GM19455 (cell line): Measurements from ENCODE around the gene ATP1B1.
"Not testable (repeated sequence)": the region's sequence is repeated elsewhere in the genome, so short reads cannot be mapped to it uniquely, and the experiment has no call there.

Experiments
- ATAC-seq: cut with Tn5 transposase; IDR thresholded peaks from one replicate; pipeline ENCODE4 v1.9.1; 2021; ENCODE audit not compliant: unreplicated experiment

The ATP1B1 gene

DNA sequence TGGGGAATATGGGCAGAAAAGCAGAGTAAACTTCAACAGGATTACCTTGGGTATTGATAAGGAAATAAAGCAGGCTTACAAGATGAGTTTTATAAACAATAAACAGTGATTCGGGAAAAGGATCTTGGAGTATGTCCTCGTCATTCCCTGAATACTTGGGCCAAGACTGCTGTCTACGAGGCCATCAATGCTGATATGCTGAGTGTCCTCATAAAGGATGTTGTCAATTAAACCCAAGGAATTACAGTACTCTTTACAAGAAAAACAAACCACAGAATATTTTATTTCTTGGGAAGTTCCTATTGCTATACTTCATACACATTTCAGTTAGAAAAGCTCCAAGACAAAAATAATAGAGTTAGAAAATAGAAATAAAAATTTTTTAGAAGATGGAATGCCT is 34.9 kb downstream of the ATP1B1 start:
- ATAC-seq = no peak

DNA sequence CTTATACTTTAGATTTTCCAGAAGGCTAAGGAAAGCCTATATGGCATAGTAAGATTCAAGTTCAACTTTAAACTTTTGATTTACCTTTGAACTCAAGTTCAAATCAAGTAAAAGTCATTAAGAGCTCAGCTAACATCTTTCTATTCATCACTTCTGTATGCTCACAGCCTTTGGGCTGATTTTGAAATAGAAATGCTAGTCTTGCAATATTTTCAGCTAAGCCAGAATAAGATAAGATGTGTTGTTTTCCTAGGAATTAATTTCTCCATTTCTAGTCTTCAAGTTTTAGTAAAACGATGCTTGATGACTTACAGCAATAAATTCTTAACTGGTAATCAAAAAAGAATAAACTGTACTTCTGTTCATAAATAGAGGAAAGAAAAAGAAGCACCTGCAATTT is 35.6 kb downstream of the ATP1B1 start:
- ATAC-seq = no peak

DNA sequence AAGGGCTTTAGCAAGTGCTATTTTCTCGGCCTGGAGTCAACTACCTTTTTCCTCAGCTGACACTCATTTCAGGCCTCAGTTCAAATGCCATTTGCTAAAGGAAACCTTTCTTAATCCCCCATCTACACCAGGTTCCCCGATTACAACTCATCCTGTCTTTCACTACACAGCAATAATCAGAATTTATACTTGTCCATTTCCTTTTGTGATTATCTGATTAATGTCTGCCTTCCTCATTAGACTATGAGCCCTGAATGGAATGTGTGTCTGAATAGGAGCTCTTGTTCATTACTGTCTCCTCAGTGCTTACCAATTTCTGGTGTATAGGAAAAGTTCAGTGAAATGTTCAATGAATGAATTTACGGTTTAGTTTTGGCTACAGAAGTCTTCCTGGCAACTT is 36.9 kb downstream of the ATP1B1 start:
- ATAC-seq = no peak

DNA sequence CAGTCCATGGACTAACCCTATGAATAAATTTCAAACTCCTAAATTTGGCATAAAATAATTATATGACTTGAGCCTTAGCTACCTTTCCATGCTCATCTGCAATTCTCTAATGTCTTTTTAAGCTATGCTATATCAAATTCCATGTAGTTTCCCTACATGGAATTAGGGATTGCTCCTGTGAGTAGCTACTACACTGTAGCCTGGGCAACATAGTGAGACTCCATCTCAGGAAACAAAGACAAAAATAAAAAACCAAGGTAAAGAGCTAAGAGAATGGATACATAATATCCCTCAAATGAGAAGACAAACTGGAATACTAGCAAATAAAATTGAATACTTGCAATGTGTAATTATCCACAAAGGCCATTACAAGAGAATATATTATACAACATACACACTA is 37.5 kb downstream of the ATP1B1 start:
- ATAC-seq = no peak

DNA sequence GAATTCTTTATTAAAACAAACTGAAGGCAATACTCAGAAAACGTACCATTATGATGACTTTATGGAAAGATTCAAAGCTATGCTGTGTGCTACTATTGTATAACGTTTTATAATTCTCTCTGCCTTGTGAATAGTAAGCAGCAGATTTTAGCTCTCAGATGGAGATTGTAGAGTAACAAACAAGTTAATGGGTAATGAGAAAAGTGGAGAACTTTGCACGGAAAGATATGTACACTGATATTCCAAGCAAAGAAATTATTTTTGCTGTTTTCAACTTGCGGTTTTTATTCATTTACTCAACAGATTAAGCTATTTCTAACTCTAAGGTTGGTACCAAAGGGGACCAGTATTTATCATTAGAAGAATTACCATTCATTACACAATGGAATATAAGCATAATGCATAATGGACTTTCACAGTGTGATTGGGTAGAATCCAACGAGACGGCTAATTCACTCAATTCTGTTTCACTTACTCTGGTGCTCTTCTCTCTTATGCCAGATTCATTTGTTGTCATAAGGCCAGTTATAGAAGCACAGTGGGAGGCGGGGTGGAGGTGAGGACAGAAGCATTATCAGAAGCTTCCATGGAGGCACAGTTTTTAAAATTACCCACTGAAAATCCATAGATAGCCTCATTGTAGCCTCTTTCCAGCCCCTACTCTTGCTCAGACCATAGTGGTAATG is 38.6 kb downstream of the ATP1B1 start:
- ATAC-seq = no peak

DNA sequence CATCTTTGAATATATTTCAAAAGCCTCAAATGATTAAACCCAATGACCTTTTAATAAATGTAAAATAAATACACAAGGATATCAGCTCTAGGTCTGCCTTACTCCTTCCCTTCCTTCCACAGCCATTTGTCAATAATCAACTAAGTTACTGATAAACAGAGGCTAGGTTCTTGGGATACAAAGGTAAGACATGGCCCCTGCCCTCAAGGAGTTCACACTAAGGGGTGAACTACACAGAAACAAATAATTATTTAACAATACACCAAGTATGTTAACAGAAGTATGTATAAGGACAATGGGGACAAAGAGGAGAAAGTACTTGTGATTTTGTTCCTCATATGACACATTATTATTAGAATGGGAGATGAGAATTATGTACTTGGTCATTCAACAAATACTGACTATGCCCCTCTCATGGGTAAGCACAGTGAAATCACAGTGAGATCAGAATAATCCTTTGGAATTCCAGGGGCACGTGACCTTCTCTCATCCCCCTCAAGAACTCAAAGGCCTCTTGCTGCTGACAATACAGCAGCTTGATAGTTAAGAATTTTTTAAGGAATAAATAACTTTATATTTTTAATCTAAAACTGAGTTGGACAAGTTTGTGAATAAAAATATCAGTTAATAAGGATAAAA is 40.2 kb downstream of the ATP1B1 start:
- no peak for ATAC-seq

DNA sequence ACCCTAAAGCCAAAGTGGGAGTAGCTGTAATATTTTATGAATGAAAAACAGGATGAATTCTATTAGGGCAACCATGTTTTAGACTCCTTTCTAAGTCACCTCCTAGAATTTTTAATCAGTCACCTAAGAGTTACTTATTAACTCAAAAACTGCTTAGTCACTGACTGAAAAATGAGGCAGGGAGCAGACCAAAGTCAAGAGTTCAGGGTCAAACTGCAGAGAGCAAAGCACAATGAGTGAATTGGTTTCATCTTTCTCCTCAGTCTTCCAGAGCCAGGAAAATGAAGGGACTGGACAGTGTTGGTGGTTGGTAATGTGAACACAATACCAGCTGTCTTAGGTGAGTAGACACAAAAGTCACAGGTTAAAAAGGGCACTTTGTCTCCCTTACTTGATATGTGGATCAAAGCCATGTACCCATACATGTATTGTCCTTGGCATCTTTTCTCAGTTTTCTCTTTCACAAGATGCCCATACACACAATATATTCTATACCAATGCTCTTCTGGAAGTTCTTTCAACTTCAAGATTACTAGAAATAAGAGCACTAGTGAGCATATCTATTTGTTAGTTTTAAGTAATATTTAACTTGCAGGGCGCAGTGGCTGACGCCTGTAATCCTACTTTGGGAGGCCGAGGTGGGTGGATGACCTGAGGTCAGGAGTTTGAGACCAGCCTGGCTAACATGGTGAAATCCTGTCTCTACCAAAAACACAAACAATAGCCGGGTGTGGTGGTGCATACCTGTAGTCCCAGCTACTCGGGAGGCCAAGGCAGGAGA is 42.2 kb downstream of the ATP1B1 start:
- ATAC-seq = no peak

DNA sequence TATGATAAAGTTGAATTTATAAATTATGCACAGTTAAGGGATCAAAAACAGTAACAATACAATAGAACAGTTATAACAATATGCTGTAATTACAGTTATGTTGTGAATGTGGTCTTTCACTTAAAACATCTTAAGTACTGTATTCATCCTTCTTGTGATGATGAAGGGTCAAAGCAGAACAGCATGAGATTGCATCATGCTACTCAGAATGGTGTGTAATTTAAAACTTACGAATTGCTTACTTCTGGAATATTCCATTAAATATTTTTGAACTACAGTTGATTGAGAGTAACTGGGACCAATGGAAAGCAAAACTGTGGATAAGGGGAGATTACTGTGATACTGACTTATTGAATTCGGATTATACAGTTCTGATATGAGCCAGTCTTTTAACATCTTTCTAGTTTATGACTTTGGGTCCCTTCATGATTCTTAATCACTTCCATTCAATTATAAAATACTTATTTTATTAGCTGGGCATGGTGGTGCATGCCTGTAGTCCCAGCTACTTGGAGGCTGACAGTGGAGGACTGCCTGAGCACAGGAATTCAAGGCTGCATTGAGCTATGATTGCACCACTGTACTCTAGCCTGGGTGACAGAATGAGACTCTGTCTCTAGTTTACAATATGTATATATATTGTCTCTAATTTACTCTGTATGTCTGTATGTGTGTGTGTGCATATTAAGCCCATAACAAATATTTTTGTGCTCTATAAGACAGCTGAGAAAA is 43.2 kb downstream of the ATP1B1 start:
- no peak for ATAC-seq

DNA sequence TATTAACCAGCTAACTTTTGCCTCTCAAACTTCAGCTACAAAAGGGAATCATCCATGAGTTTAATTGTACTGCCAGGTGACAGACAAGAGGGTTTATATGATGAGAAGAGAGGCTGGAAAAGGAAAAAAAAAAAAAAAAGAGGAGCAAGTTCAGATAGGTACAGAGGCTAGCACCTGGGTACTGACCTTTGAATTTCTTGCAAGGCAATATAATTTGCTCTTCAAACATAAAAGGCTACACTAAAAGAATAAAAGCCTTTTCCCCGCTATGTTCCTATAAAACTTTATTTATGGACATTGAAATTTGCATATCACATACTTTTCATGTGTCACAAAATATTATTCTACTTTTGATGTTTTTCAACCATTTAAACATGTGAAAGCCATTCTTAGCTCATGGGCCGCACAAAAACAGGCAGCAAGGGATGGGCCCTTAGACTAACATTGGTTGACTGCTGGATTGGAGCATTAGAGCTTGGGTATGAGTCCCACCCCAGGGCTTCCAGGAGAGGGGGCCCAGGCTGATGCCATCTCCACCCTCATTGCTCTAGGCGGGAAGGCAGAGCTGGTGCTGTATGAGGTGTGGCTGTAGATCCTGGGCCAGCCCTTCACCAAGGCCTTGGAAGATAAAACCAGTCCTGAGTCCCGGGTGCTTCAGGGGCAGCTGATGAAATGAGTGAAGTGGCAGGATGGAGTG is 44.3 kb downstream of the ATP1B1 start:
- ATAC-seq = no peak

DNA sequence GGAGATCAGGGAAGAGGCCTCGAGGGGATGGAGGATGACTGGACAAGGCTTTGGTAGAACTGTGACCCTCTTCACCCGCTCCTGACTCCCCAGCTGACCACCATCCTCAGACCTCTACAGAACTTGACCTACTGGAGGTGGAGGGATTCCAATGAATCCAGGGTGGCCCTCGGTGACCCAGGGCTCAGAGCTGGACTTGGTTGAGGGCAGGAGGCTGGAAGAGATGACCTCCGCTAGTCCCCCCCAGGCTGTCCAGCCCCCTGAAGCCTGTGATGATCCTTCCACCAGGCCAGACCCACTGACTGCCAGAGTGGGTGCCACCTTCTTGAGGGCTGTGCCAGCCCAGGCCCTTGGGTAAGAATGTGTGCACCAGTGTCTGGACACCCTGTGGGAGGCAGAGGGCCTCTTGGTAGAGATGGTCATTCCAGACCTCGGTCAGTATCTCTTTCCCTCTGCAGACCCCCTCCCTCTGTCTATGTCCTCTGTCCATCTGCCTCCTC is 44.9 kb downstream of the ATP1B1 start:
- ATAC-seq = no peak

DNA sequence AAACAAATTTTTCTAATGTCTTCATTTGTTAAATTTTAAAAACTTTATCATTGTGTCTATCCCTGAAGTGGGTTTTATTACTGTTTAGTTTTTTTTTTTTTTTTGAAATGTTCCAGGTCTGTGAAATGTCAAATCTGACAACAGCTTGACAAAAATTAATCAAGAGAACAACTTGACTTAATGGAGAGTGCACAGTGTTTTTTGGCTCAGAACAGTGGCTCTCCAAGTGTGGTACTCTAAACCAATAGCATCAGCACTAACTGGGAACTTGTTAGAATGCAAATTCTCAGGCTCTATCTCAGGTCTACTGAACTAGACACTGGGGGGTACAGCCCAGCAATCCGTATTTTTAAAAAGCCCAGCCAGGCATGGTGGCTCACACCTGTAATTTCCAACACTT is 49.2 kb downstream of the ATP1B1 start:
- no peak for ATAC-seq

DNA sequence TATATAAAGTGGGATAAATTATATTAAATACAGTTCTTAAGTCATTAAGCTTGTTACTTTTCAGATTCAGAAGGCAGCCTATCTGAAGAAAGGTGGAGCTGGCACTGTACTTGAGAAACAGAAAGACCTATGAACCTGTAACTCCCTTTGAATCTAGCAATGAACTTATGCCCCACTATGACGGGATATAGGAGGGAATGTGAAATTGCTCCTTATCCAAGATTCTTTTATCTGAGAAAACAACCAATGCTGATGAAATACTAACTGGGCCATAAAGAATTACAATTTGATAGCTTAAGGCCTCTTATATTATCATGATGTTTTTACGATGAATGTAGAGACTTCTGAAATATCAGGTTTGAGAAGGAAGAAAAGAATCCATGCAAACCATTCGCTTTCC is 50.1 kb downstream of the ATP1B1 start:
- ATAC-seq = no peak

DNA sequence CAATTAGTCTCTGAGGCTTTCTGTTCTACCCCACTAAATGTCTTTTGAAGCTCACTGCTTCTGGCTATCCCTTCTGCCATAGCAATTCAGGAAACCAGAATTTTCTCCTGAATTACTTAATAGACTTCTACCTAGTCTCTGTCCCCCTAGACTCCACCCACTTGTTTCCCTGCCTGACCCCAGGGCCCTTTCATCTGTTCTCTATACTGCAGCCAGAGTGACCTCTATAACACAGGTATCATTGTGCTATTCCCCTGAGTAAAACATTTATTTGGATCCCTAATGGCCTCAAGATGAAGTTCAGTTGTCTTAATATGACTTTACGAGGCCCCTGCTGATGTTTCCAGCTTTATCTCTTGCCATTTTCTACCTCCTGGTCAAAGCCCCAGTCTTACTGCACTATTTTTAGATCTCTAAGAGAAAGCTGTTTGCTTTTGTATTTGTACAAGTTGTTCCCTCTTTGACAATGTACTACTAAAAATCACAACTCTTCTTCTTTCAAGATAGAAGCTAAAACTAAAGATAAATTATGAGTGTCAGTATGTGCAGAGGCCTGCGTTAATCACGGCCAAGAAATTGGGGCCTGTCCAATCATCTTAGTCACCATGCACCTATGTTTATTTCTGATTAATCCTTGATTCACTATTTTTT is 54.5 kb downstream of the ATP1B1 start:
- no peak for ATAC-seq

DNA sequence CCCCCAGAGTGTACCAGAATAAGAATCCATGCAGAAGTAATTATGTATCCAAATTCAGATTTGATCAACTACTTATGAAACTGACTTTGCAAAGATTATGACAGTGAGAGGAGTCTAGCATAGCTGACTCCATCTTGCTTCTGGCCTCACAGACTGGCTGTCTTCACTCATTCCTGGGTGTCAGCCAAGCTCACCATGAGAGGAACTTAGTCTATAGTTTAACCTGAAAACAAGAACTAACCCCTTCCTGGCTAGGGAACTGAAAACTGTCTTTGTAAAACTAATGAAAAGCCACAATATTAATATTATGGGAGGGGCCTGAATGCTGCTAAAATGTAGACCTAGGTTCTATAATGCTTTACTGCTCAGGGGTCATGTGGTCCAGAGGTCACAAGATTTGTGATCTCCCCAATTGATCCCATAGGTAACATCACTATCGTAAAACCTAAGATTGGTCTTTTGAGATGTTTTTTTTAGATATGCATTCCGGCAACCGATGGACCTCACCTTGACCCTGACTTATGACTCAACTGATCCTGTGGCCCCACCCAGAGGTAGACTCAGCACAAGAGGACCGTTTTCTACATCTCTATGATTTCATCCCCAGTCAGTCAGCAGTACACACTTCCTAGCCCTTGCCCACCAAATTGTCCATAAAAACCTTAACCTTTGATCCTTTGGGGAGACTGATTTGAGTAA is 55.2 kb downstream of the ATP1B1 start:
- ATAC-seq = peak; percentile 82

DNA sequence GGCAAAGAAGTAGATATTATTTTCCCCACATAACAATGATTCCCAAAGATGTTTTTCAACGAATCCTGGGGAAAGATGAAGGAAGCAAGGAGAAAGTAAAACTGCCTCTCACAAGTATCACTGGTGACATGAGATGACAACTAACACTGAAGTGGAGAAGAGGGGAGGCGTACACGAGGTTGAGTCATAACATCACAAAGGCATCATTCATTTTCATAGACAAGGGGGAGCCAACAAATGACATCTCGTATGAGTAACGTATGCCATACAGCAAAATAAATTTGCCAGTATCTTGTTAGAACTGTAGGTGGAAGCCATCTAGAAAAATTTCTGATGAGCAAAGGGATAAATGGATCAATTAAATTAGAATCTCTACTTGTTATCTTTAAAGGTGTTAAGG is 56.6 kb downstream of the ATP1B1 start:
- ATAC-seq = no peak

DNA sequence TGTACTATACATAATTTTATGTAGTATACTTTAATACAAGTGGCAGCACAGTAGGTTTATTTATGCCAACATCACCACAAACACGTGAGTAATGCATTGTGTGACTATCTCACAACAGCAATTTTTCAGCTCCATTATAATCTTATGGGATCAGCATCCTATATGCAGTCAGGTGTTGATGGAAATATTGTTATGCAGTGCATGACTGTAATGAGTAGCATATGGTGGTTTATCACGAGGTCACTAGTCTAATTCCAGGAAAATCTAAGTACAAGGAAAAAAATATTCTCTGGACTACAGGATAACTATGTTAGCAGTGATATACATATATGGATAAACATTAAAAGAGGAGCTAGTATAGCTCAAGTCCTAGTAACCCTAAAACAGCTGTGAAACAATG is 69.0 kb downstream of the ATP1B1 start:
- no peak for ATAC-seq

DNA sequence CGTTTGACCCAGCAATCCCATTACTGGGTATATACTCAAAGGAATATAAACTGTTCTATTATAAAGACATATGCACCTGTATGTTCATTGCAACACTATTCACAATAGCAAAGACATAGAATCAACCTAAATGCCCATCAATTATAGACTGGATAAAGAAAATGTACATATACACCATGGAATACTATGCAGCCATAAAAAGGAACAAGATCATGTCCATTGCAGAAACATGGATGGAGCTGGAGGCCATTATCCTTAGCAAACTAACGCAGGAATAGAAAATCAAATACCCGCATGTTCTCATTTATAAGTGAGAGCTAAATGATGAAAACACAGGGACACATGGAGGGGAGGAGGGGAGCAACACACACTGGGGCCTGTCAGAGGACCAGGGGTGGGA is 72.9 kb downstream of the ATP1B1 start:
- ATAC-seq = not testable (repeated sequence)

DNA sequence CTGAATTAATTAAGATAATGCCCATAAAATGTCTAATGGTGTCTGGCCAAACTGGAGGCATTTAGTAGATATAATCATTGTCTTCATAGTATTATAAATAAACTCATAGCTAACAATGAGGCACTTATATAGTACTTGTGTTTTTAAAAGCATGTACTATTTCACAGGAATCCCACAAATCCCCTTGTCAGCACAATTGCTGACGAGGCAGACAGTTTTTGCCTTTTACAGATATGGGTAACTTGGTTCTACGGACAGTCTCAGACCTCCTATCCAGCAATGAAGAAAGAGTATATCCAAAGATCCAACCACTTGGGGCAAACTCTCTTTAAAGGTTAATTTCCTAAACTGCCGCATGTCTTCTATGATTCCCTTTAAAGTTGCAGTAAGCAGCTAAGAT is 73.7 kb downstream of the ATP1B1 start:
- ATAC-seq = no peak
